Measurements from ENCODE around the gene GRHL1.
A peak's percentile ranks its signal among the peaks of the same experiment; 100 is the strongest.

The GRHL1 gene

DNA sequence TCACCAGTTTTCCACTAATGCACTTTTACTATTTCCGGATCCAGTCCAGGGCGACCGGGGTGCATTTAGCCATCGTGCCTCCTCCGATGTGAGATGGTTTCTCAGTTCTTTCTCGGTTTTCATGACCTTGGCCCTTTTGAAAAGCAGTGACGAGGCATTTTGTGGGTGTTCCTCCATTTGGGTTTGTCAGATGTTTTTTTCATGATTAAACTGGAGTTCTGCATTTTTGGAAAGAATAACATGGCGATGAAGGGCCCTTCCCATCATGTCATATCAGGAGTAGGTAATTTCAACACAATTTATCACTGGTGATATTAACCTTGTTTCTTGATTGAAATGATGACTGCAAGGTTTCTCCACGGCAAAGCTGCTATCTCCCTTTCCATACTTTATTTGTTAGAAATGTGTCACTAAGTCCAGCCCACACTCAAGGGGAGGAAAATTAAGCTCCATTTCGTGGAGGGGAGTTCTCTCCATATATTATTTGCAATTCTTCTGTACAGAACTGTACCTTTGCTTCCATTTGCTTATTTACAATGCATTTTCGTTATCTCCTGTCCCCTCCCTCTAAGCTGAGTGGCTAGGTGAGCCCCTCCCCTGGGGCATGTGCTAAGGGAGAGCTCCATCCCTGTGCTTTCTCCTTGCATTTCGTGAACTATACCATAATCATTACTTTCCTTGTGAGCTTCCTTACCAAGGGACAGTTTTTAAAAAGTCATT is 83.0 kb downstream of the GRHL1 start:
- POLR2A ChIA-PET = no interaction called here
- no peak for DNase-seq (ENCODE audit: low read depth, low spot score)
- CTCF ChIA-PET = interaction anchor here (0.9 to 5.6 kb wide), 10 partner anchors 10 to 401 kb away, joined by 3 to 29 read pairs (median 4); no protein-coding TSS in a partner anchor
- no peak overlapping the region for H3K4me3 ChIP-seq (ENCODE audit: low read depth, low read length)
- TF ChIP-seq, protein P1, sequence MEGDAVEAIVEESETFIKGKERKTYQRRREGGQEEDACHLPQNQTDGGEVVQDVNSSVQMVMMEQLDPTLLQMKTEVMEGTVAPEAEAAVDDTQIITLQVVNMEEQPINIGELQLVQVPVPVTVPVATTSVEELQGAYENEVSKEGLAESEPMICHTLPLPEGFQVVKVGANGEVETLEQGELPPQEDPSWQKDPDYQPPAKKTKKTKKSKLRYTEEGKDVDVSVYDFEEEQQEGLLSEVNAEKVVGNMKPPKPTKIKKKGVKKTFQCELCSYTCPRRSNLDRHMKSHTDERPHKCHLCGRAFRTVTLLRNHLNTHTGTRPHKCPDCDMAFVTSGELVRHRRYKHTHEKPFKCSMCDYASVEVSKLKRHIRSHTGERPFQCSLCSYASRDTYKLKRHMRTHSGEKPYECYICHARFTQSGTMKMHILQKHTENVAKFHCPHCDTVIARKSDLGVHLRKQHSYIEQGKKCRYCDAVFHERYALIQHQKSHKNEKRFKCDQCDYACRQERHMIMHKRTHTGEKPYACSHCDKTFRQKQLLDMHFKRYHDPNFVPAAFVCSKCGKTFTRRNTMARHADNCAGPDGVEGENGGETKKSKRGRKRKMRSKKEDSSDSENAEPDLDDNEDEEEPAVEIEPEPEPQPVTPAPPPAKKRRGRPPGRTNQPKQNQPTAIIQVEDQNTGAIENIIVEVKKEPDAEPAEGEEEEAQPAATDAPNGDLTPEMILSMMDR (IDR thresholded peaks at IDR 0.05; ENCODE audit: insufficient read depth, low read length, missing control alignments) = no peak

DNA sequence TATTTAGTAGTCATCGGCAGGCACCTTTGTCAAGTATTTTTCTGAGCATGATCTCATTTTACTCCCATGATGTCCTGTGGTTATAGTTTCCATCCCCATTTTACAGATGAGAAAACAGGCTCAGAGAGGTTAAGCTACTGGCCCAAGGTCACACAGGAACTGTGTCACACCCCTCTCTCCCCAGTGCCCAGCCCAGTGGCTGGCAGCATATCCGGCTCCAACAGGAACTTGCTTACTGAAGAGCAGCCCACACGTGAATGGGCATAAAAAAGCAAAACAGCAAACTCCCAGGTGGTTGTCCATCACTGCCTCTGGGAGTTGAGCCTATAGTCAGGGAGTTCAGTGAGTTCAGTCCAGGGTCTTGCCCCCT is 83.5 kb downstream of the GRHL1 start:
- DNase-seq (ENCODE audit: low read depth, low spot score) = no peak
- ChIA-PET CTCF (interaction anchor here (0.9 to 5.6 kb wide), 10 partner anchors 9 to 400 kb away, joined by 3 to 29 read pairs (median 4); no protein-coding TSS in a partner anchor), POLR2A (no interaction called here)
- H3K4me3 ChIP-seq (ENCODE audit: low read depth, low read length) = no peak overlapping the region
- TF ChIP-seq, protein P1 (IDR thresholded peaks at IDR 0.05; ENCODE audit: insufficient read depth, low read length, missing control alignments) = no peak

DNA sequence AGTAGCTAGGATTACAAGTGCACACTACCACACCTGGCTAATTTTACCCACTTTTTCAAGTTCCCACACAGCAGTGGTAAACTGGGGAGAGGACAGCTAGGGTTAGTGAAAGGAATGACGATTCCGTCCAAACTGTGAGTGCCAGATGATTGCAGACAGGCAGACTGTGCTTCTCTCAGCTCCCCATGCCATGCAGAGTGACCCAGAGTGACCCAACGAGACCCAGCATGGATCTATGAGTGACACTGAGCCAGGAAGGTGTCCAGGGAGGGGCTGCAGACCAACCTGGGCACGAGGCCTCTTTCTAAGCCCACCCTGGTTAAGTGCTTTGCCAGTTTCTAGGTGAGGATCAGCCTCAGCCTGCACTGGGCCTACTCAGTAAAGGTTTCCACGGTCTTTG is 84.1 kb downstream of the GRHL1 start:
- TF ChIP-seq, protein P1 (IDR thresholded peaks at IDR 0.05; ENCODE audit: insufficient read depth, low read length, missing control alignments) = no peak
- CTCF ChIA-PET = interaction anchor here (0.9 to 5.6 kb wide), 9 partner anchors 10 to 400 kb away, joined by 3 to 29 read pairs (median 4); no protein-coding TSS in a partner anchor
- POLR2A ChIA-PET = no interaction called here
- no peak overlapping the region for H3K4me3 ChIP-seq (ENCODE audit: low read depth, low read length)
- DNase-seq (ENCODE audit: low read depth, low spot score) = no peak

DNA sequence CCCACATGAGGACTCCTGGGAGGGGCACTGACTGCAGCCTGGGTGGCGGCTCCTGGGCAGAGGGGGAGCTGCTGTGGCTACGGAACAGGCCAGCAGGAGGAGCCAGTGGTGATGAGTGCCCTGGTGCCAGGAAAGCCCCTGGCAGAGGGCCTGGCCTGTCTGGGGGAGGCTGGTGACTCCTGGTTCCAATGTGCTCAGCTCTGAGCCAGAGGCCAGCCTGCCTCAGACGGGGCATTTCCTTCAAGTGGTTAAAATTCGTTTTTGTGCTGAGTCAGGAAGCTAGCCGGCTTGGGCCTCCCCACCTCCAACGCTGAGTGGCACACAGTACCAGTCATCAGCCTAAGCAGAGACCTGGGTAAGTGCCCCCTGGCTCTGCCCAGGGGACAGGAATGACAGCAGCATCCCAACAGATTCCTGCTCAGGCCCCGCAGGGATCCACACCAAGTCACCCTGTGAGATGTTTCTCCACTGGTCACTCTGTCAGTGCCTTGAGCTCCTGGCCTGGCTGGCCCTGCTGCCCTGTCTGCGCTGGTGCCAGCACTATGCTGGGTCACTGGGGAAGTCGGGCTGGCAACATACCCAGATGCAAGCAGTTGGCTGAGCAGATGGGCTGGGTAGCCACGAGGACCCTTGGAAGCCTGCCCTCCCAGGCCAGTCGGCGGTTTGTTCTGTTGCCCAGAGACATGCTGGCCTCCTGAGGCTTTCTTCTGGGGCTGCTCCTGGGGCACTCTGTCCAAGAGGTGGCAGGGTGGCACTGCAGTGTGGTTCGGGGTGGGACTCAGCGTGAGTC is 84.8 kb downstream of the GRHL1 start:
- ChIA-PET CTCF (interaction anchor here (1.4 to 5.6 kb wide), 6 partner anchors 11 to 237 kb away, joined by 4 to 29 read pairs (median 12); no protein-coding TSS in a partner anchor), POLR2A (no interaction called here)
- TF ChIP-seq, protein P1 (IDR thresholded peaks at IDR 0.05; ENCODE audit: insufficient read depth, low read length, missing control alignments) = peak; percentile 61
- peak; percentile 31 for DNase-seq (ENCODE audit: low read depth, low spot score)
- H3K4me3 ChIP-seq (ENCODE audit: low read depth, low read length) = no peak overlapping the region

DNA sequence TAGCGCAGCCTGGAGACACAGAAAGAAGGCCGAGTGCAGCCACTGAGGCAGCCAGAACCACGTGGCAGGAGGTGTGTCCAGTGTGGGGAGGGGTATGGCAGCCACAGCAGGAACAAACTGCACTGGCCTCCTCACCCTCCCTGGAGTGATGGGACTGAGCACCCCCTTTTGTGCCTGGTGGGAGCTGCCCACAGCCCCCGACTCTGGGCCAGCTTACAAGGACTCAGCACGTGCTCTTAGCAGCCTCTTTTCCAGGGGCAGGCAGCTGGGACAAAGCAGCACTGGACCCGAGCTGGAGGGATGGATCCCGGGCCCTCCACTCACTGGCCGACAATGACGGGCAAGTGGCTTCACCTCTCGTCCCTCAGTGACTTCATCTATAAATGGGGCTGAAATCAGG is 86.6 kb downstream of the GRHL1 start:
- CTCF ChIA-PET = interaction anchor here (1.3 to 5.6 kb wide), 5 partner anchors 10 to 239 kb away, joined by 3 to 29 read pairs (median 9); no protein-coding TSS in a partner anchor
- TF ChIP-seq, protein P1 (IDR thresholded peaks at IDR 0.05; ENCODE audit: insufficient read depth, low read length, missing control alignments) = no peak
- POLR2A ChIA-PET = no interaction called here
- no peak overlapping the region for H3K4me3 ChIP-seq (ENCODE audit: low read depth, low read length)
- no peak for DNase-seq (ENCODE audit: low read depth, low spot score)

DNA sequence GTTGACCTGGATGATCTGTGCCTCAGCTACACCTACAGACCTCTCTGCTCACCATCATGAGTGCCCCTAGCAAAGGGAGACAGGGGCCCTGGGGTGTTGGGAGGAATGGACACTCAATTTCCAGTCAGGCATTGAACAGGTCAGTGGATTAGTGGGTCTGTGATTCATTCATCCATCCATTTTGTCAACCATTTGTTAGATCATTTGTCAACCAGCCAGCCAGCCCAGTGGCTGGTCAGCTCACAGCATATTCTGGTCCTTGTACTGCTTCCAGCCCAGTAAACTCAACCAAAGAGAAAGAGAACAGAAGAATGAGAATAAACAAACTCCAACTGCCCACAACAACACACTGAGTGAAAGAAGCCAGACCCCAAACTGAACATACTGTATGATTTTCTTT is 87.2 kb downstream of the GRHL1 start:
- POLR2A ChIA-PET = no interaction called here
- CTCF ChIA-PET = interaction anchor here (0.9 to 5.6 kb wide), 6 partner anchors 8 to 239 kb away, joined by 3 to 29 read pairs (median 6); no protein-coding TSS in a partner anchor
- no peak for DNase-seq (ENCODE audit: low read depth, low spot score)
- no peak overlapping the region for H3K4me3 ChIP-seq (ENCODE audit: low read depth, low read length)
- TF ChIP-seq, protein P1 (IDR thresholded peaks at IDR 0.05; ENCODE audit: insufficient read depth, low read length, missing control alignments) = no peak
